ENCODE data around the gene SOAT2. TPM values are rescaled to one million over a fixed set of nuclear protein-coding genes. Genes with fewer than 3 reads are reported as not detected.

SOAT2 gene
- total RNA-seq, 2 experiments from 2014 or later, result 1.4 to 1.5 TPM

GRCh38 chr12:53076461-53076860 lies 26.8 kb upstream of the SOAT2 start:
- Mint-ChIP-seq H3K27me3 (no peaks in the 10 kb centered on the region), H3K27ac (no peak overlapping the region), H3K4me3 (no peak overlapping the region), H3K4me1 (peaks cover 38% of the 10 kb centered on the region), H3K36me3 (ENCODE audit: low read depth) (peaks cover 45% of the 10 kb centered on the region), H3K9me3 (no peaks in the 10 kb centered on the region)
- ChIA-PET CTCF (interaction anchor here (8.3 kb wide), 1 partner anchor 10 kb away, joined by 82 read pairs; no protein-coding TSS in a partner anchor), POLR2A (interaction anchor here (1.3 kb wide), 1 partner anchor 14 kb away, joined by 3 read pairs; no protein-coding TSS in a partner anchor)
- no peak for DNase-seq

- peak overlapping the region; percentile 86 for H3K4me3 Mint-ChIP-seq
- POLR2A ChIA-PET, result interaction anchor here (0.8 to 1.3 kb wide), 2 partner anchors 14 to 17 kb away, joined by 3 read pairs; no protein-coding TSS in a partner anchor
- CTCF ChIA-PET, result interaction anchor here (0.6 to 8.3 kb wide), 4 partner anchors 10 to 23 kb away, joined by 4 to 82 read pairs (median 4); no protein-coding TSS in a partner anchor
- peak overlapping the region; percentile 6 for H3K27ac Mint-ChIP-seq
- no peaks in the 10 kb centered on the region for H3K9me3 Mint-ChIP-seq
- DNase-seq, result no peak
- peaks cover 42% of the 10 kb centered on the region for H3K36me3 Mint-ChIP-seq (ENCODE audit: low read depth)
- H3K27me3 Mint-ChIP-seq, result no peaks in the 10 kb centered on the region
- peaks cover 38% of the 10 kb centered on the region for H3K4me1 Mint-ChIP-seq
Observed at GRCh38 chr12:53077030-53077429, 26.3 kb upstream of the SOAT2 start.

- no peaks in the 10 kb centered on the region for H3K9me3 Mint-ChIP-seq
- H3K4me1 Mint-ChIP-seq, result peaks cover 39% of the 10 kb centered on the region
- H3K4me3 Mint-ChIP-seq, result peak overlapping the region; percentile 86
- ChIA-PET CTCF (interaction anchor here (1.0 to 8.3 kb wide), 12 partner anchors 12 to 243 kb away, joined by 3 to 82 read pairs (median 5); partner anchors contain the start of genes AAAS, EIF4B, IGFBP6 and SOAT2), POLR2A (interaction anchor here (0.7 to 3.8 kb wide), 14 partner anchors 9 to 130 kb away, joined by 3 to 34 read pairs (median 6); partner anchors contain the start of genes CSAD, EIF4B, IGFBP6 and SOAT2)
- H3K36me3 Mint-ChIP-seq (ENCODE audit: low read depth), result peaks cover 35% of the 10 kb centered on the region
- DNase-seq, result no peak
- no peaks in the 10 kb centered on the region for H3K27me3 Mint-ChIP-seq
- H3K27ac Mint-ChIP-seq, result peak overlapping the region; percentile 83
Observed at GRCh38 chr12:53078425-53079225, 24.7 kb upstream of the SOAT2 start.

- POLR2A ChIA-PET, result interaction anchor here (0.7 to 3.8 kb wide), 19 partner anchors 10 to 421 kb away, joined by 3 to 34 read pairs (median 6); partner anchors contain the start of genes CSAD, EIF4B, IGFBP6 and MYG1
- peak within 1 kb of the TSS; percentile 86 for H3K4me3 Mint-ChIP-seq
- H3K27ac Mint-ChIP-seq, result peak within 1 kb of the TSS; percentile 83
- H3K27me3 Mint-ChIP-seq, result no peaks in the 10 kb centered on the region
- CTCF ChIA-PET, result interaction anchor here (0.7 to 8.3 kb wide), 12 partner anchors 11 to 342 kb away, joined by 3 to 82 read pairs (median 5); partner anchors contain the start of genes AAAS, EIF4B, IGFBP6 and SOAT2
- no peaks in the 10 kb centered on the region for H3K9me3 Mint-ChIP-seq
- H3K36me3 Mint-ChIP-seq (ENCODE audit: low read depth), result peaks cover 26% of the 10 kb centered on the region
- peak; percentile 98 for DNase-seq
- H3K4me1 Mint-ChIP-seq, result peaks cover 38% of the 10 kb centered on the region
Observed at GRCh38 chr12:53079226-53080117, 23.8 kb upstream of the SOAT2 start, which contains the start of gene SPRYD3. TSS of gene SPRYD3 (minus strand) at chr12:53079390. CDS start at chr12:53079333, 57 bp downstream.

GRCh38 chr12:53082637-53083175 lies 20.6 kb upstream of the SOAT2 start:
- no peak overlapping the region for H3K27ac Mint-ChIP-seq
- CTCF ChIA-PET, result interaction anchor here (0.9 to 8.3 kb wide), 2 partner anchors 16 to 21 kb away, joined by 3 to 82 read pairs; partner anchors contain the start of gene SOAT2
- no peaks in the 10 kb centered on the region for H3K9me3 Mint-ChIP-seq
- no peaks in the 10 kb centered on the region for H3K36me3 Mint-ChIP-seq (ENCODE audit: low read depth)
- peaks cover 29% of the 10 kb centered on the region for H3K4me1 Mint-ChIP-seq
- no peak for DNase-seq
- POLR2A ChIA-PET, result interaction anchor here (1.7 kb wide), 1 partner anchor 15 kb away, joined by 5 read pairs; the partner anchor contains the start of gene IGFBP6
- no peak overlapping the region for H3K4me3 Mint-ChIP-seq
- H3K27me3 Mint-ChIP-seq, result peaks cover 11% of the 10 kb centered on the region

- H3K9me3 Mint-ChIP-seq, result no peaks in the 10 kb centered on the region
- H3K4me3 Mint-ChIP-seq, result no peak overlapping the region
- peaks cover 20% of the 10 kb centered on the region for H3K27me3 Mint-ChIP-seq
- H3K36me3 Mint-ChIP-seq (ENCODE audit: low read depth), result no peaks in the 10 kb centered on the region
- H3K4me1 Mint-ChIP-seq, result peaks cover 4% of the 10 kb centered on the region
- CTCF ChIA-PET, result interaction anchor here (1.4 to 2.9 kb wide), 3 partner anchors 13 to 20 kb away, joined by 7 to 10 read pairs (median 9); partner anchors contain the start of gene SOAT2
- no peak overlapping the region for H3K27ac Mint-ChIP-seq
- POLR2A ChIA-PET, result interaction anchor here (0.8 to 1.3 kb wide), 2 partner anchors 16 to 29 kb away, joined by 3 to 4 read pairs; no protein-coding TSS in a partner anchor
- DNase-seq, result no peak
Observed at GRCh38 chr12:53086361-53086760, 16.9 kb upstream of the SOAT2 start.

- Mint-ChIP-seq H3K27me3 (peaks cover 23% of the 10 kb centered on the region), H3K4me1 (peaks cover 4% of the 10 kb centered on the region), H3K4me3 (no peak overlapping the region), H3K9me3 (no peaks in the 10 kb centered on the region), H3K27ac (no peak overlapping the region), H3K36me3 (ENCODE audit: low read depth) (no peaks in the 10 kb centered on the region)
- POLR2A ChIA-PET, result interaction anchor here (3.3 kb wide), 1 partner anchor 11 kb away, joined by 17 read pairs; the partner anchor contains the start of gene SPRYD3
- no peak for DNase-seq
- CTCF ChIA-PET, result interaction anchor here (1.0 kb wide), 1 partner anchor 11 kb away, joined by 5 read pairs; the partner anchor contains the start of gene SPRYD3
Observed at GRCh38 chr12:53090105-53090504, 13.2 kb upstream of the SOAT2 start.

- H3K4me1 Mint-ChIP-seq, result peaks cover 4% of the 10 kb centered on the region
- peaks cover 25% of the 10 kb centered on the region for H3K27me3 Mint-ChIP-seq
- no peak overlapping the region for H3K27ac Mint-ChIP-seq
- no peak for DNase-seq
- no peak overlapping the region for H3K4me3 Mint-ChIP-seq
- ChIA-PET CTCF (interaction anchor here (1.0 kb wide), 1 partner anchor 11 kb away, joined by 5 read pairs; the partner anchor contains the start of gene SPRYD3), POLR2A (interaction anchor here (0.8 to 3.3 kb wide), 2 partner anchors 9 to 12 kb away, joined by 3 to 17 read pairs; partner anchors contain the start of gene SPRYD3)
- no peaks in the 10 kb centered on the region for H3K9me3 Mint-ChIP-seq
- no peaks in the 10 kb centered on the region for H3K36me3 Mint-ChIP-seq (ENCODE audit: low read depth)
Observed at GRCh38 chr12:53090554-53090953, 12.7 kb upstream of the SOAT2 start.

GRCh38 chr12:53091756-53092155 lies 11.5 kb upstream of the SOAT2 start:
- peaks cover 26% of the 10 kb centered on the region for H3K27me3 Mint-ChIP-seq
- no peak overlapping the region for H3K27ac Mint-ChIP-seq
- CTCF ChIA-PET, result interaction anchor here (2.1 kb wide), 1 partner anchor 11 kb away, joined by 8 read pairs; the partner anchor contains the start of gene SOAT2
- H3K9me3 Mint-ChIP-seq, result no peaks in the 10 kb centered on the region
- peaks cover 4% of the 10 kb centered on the region for H3K4me1 Mint-ChIP-seq
- no peak overlapping the region for H3K4me3 Mint-ChIP-seq
- POLR2A ChIA-PET, result interaction anchor here (1.1 to 3.3 kb wide), 2 partner anchors 13 to 18 kb away, joined by 3 to 17 read pairs; partner anchors contain the start of gene SPRYD3
- no peaks in the 10 kb centered on the region for H3K36me3 Mint-ChIP-seq (ENCODE audit: low read depth)
- no peak for DNase-seq

- Mint-ChIP-seq H3K4me1 (peaks cover 18% of the 10 kb centered on the region), H3K4me3 (no peak overlapping the region), H3K27me3 (peaks cover 22% of the 10 kb centered on the region), H3K36me3 (ENCODE audit: low read depth) (no peaks in the 10 kb centered on the region), H3K27ac (no peak overlapping the region), H3K9me3 (no peaks in the 10 kb centered on the region)
- DNase-seq, result no peak
- CTCF ChIA-PET, result interaction anchor here (1.6 to 2.1 kb wide), 2 partner anchors 9 to 28 kb away, joined by 8 to 10 read pairs; partner anchors contain the start of gene SOAT2
- POLR2A ChIA-PET, result interaction anchor here (1.0 to 3.2 kb wide), 2 partner anchors 10 to 15 kb away, joined by 3 to 11 read pairs; partner anchors contain the start of genes SOAT2 and SPRYD3
Observed at GRCh38 chr12:53093777-53094393, 9.4 kb upstream of the SOAT2 start.

GRCh38 chr12:53094394-53094787 lies 8.9 kb upstream of the SOAT2 start:
- Mint-ChIP-seq H3K27ac (no peak overlapping the region), H3K36me3 (ENCODE audit: low read depth) (no peaks in the 10 kb centered on the region), H3K4me3 (no peak overlapping the region), H3K4me1 (peaks cover 24% of the 10 kb centered on the region), H3K9me3 (no peaks in the 10 kb centered on the region), H3K27me3 (peaks cover 21% of the 10 kb centered on the region)
- no peak for DNase-seq
- CTCF ChIA-PET, result interaction anchor here (0.7 to 10.6 kb wide), 3 partner anchors 28 to 39 kb away, joined by 3 to 236 read pairs (median 10); no protein-coding TSS in a partner anchor
- POLR2A ChIA-PET, result interaction anchor here (1.0 to 3.2 kb wide), 2 partner anchors 9 to 16 kb away, joined by 3 to 11 read pairs; partner anchors contain the start of genes SOAT2 and SPRYD3
